Activated CD8-positive, alpha-beta memory T cell treated with anti-CD3 and anti-CD28 coated beads, Interleukin-2, amount 10 ng/mL, durations not matched to agents 7 days and 5 days (primary cell): Measurements from ENCODE around the gene HERPUD1. TPM values are rescaled to one million over a fixed set of nuclear protein-coding genes. Genes with fewer than 3 reads are reported as not detected.

Source experiments
- ATAC-seq: fragments of 150-1000 bp; cut with Tn5 transposase; one replicate; pipeline ENCODE4 v1.10.0; 2021; ENCODE audit warnings: moderate library complexity
- CTCF ChIA-PET: fragments of 350-600 bp; sonication (Branson Sonifier 250); formaldehyde crosslinking; loops from one replicate; lab custom pipeline; 2021; ENCODE audit warnings: antibody characterized with exemption; lab: Charles Lee
- DNase-seq: peaks from one replicate; pipeline ENCODE4 v3.0.0-alpha.2; 2020
- H3K27ac Mint-ChIP-seq: one replicate; pipeline ENCODE4 v1.8.0; 2021; ENCODE audit warnings: mild to moderate bottlenecking, mixed read lengths
- H3K27me3 Mint-ChIP-seq: one replicate; pipeline ENCODE4 v1.8.0; 2021; ENCODE audit warnings: mixed read lengths
- H3K36me3 Mint-ChIP-seq: one replicate; pipeline ENCODE4 v1.8.0; 2021; ENCODE audit warnings: mild to moderate bottlenecking, mixed read lengths
- H3K4me1 Mint-ChIP-seq: one replicate; pipeline ENCODE4 v1.8.0; 2021; ENCODE audit warnings: mixed read lengths
- H3K4me3 Mint-ChIP-seq: one replicate; pipeline ENCODE4 v1.8.0; 2021; ENCODE audit warnings: mild to moderate bottlenecking, moderate library complexity, mixed read lengths
- H3K9me3 Mint-ChIP-seq: one replicate; pipeline ENCODE4 v1.8.0; 2022; ENCODE audit warnings: low read depth, mixed read lengths
- total RNA-seq, 2 experiments: library from RNA; stranded (reverse); gene quantifications; one replicate each; pipeline ENCODE4 v1.2.3, GENCODE V29; 2021

Gene HERPUD1
- total RNA-seq, 2 experiments from 2014 or later, result 127 to 149 TPM

DNA sequence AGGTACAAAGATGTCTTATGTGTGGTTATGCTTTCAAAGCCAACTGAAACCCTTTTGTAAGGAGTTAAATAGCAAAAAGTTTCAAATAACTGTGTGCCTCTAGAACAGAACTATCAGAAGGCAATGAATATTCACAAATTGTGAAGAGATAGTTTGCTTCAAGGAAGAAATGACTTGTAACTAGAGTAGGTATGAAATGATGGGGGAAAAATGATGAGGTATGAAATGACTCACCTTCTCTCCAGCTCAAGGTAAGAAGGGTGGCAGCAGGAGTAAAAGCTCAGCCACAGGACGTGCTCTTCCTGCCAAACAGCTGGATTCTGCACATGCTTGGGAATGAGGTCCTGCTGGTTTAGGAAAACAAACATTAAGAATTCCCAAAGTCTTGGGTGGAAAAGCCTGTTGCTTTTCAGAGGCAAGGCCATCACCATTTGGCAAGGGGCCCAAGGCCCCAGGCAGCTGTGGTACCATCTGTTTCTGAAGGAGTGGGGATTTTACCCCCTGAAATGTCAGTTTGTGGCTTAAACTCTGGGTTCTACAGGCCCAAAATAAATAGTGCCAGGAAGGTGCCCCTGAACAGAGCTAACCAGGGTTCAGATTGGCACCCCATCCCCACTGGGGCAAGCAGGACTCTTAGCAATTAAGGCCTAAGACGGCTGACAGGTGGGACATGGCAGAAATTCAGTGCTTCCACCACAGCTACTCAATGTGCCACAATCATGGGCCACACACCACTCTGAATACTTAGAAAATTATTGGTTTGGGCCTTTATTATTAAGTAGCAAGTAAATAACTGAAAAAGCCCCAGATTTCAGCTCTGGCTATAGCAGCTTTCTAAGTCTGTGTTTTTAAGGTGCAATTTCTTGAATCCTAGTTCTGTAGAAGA is 13.3 kb downstream of the HERPUD1 start:
- DNase-seq (no peak), ATAC-seq (peak; percentile 68)
- Mint-ChIP-seq H3K27ac (peak overlapping the region; percentile 60), H3K36me3 (peaks cover 51% of the 10 kb centered on the region), H3K27me3 (no peaks in the 10 kb centered on the region), H3K4me3 (no peak overlapping the region), H3K9me3 (no peaks in the 10 kb centered on the region), H3K4me1 (peaks cover 57% of the 10 kb centered on the region)
- CTCF ChIA-PET, result interaction anchor here (0.9 to 7.4 kb wide), 3 partner anchors 20 to 85 kb away, joined by 3 to 36 read pairs (median 13); no protein-coding TSS in a partner anchor

DNA sequence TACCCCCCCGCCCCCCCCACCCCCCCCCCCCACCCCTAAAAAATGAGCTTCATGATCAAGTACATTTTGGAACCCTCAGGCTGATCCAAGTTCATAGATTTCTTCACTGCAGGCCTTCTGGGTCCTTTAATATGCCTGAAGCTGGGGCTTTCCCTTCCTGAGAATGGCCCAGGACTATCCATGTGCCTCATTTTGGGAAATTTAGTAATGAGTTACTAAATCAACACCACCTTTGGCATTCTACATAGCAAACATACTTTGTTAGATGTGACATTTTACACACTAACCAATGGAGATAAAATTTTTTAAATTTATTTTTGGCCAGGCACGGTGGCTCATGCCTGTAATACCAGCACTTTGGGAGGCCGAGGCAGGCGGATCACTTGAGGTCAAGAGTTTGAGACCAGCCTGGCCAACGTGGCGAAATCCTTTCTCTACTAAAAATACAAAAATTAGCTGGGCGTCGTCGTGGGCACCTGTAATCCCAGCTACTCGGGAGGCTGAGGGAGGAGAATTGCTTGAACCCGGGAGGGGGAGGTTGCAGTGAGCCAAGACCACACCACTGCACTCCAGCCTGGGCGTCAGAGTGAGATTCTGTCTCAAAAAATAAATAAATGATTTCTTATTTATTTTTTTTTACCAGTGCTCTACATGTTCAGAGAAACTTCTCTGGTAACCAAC is 14.0 kb downstream of the HERPUD1 start:
- H3K4me1 Mint-ChIP-seq, result peaks cover 59% of the 10 kb centered on the region
- no peak overlapping the region for H3K27ac Mint-ChIP-seq

GRCh38 chr16:56946767-56947603 is 15.0 kb downstream of the HERPUD1 start:
- Mint-ChIP-seq H3K36me3 (peaks cover 37% of the 10 kb centered on the region), H3K9me3 (no peaks in the 10 kb centered on the region), H3K27ac (no peak overlapping the region), H3K4me3 (no peak overlapping the region), H3K27me3 (no peaks in the 10 kb centered on the region), H3K4me1 (peaks cover 58% of the 10 kb centered on the region)
- ATAC-seq (no peak), DNase-seq (no peak)
- CTCF ChIA-PET, result interaction anchor here (1.0 to 7.4 kb wide), 6 partner anchors 19 to 154 kb away, joined by 3 to 36 read pairs (median 3); no protein-coding TSS in a partner anchor

More for the DNA sequence above, 14.0 kb downstream of the HERPUD1 start:
- peaks cover 44% of the 10 kb centered on the region for H3K36me3 Mint-ChIP-seq
- DNase-seq (no peak), ATAC-seq (no peak)
- H3K9me3 Mint-ChIP-seq, result no peaks in the 10 kb centered on the region
- no peak overlapping the region for H3K4me3 Mint-ChIP-seq
- CTCF ChIA-PET, result interaction anchor here (0.9 to 7.4 kb wide), 3 partner anchors 20 to 86 kb away, joined by 3 to 36 read pairs (median 13); no protein-coding TSS in a partner anchor
- H3K27me3 Mint-ChIP-seq, result no peaks in the 10 kb centered on the region

DNA sequence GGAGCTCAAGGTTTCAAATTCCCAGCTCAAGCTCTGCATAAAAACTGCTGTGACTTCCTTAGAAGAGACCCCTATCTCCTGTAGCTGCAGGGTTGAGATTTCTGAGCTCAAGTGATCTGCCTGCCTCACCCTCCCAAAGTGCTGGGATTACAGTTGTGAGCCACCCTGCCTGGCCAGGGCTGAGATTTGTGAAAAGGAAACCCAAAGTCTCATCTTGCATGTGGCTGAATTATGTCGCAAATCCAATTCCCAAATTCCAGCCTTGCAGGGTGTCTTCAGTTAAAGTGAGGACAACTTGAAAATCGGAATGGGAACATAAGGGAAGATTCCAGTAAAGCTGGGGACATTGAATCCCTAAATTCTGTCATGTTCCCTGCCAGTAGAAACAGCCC is 15.7 kb downstream of the HERPUD1 start:
- no peak overlapping the region for H3K4me3 Mint-ChIP-seq
- peaks cover 52% of the 10 kb centered on the region for H3K4me1 Mint-ChIP-seq
- peaks cover 33% of the 10 kb centered on the region for H3K36me3 Mint-ChIP-seq
- no peaks in the 10 kb centered on the region for H3K9me3 Mint-ChIP-seq
- H3K27ac Mint-ChIP-seq, result peak overlapping the region; percentile 6
- ATAC-seq (no peak), DNase-seq (no peak)
- CTCF ChIA-PET, result interaction anchor here (1.0 to 7.4 kb wide), 5 partner anchors 18 to 154 kb away, joined by 3 to 36 read pairs (median 3); no protein-coding TSS in a partner anchor
- H3K27me3 Mint-ChIP-seq, result no peaks in the 10 kb centered on the region

DNA sequence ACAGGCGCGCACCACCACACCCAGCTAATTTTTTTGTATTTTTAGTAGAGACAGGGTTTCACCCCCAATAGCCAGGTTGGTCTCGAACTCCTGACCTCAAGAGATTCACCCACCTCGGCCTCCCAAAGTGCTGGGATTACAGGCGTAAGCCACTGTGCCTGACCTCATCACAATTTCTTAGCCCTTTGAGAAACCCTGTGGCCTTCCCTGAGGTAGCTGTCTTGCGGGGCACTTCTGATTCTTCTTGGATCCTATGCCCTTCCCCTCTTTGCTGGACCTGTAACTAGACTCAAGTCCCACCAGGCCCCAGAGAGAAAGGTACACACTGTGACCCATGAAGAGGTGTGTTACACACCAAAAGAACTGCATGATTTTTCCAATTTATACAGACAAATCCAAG is 16.3 kb downstream of the HERPUD1 start:
- H3K27me3 Mint-ChIP-seq, result no peaks in the 10 kb centered on the region
- H3K4me1 Mint-ChIP-seq, result peaks cover 45% of the 10 kb centered on the region
- peaks cover 27% of the 10 kb centered on the region for H3K36me3 Mint-ChIP-seq
- no peak for ATAC-seq
- CTCF ChIA-PET, result interaction anchor here (1.1 to 1.5 kb wide), 2 partner anchors 94 to 155 kb away, joined by 3 read pairs; no protein-coding TSS in a partner anchor
- no peak for DNase-seq
- no peak overlapping the region for H3K27ac Mint-ChIP-seq
- no peak overlapping the region for H3K4me3 Mint-ChIP-seq
- no peaks in the 10 kb centered on the region for H3K9me3 Mint-ChIP-seq

DNA sequence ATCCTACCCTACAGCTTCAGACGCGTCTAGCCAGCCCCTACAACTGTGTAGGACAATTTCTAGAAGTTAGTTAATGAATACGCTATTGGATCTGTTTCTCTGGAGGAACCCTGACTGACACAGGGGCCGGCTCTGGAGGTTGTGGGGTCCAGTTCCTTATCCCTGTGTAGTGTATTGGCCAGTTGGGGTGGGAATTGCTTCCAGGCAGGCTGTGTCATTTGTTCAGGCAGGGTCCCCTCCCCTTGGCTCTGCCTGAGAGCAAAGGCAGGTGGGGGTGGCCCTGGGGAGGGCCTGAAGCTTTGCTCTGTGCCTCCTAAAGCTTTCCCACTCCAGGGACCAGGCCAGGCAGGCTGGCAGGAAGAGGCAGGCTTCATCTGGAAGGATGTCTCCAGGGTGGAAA is 18.1 kb downstream of the HERPUD1 start:
- ATAC-seq, result no peak
- DNase-seq, result no peak
- CTCF ChIA-PET, result interaction anchor here (0.9 to 6.9 kb wide), 12 partner anchors 9 to 248 kb away, joined by 3 to 82 read pairs (median 4); partner anchors contain the start of genes HERPUD1 and SLC12A3
- Mint-ChIP-seq H3K36me3 (peaks cover 9% of the 10 kb centered on the region), H3K4me1 (peaks cover 28% of the 10 kb centered on the region), H3K4me3 (no peak overlapping the region), H3K27me3 (no peaks in the 10 kb centered on the region), H3K9me3 (no peaks in the 10 kb centered on the region), H3K27ac (peak overlapping the region; percentile 21)

GRCh38 chr16:56950455-56950854 is 18.5 kb downstream of the HERPUD1 start:
- peaks cover 24% of the 10 kb centered on the region for H3K4me1 Mint-ChIP-seq
- peak overlapping the region; percentile 51 for H3K27ac Mint-ChIP-seq
- no peaks in the 10 kb centered on the region for H3K9me3 Mint-ChIP-seq
- peaks cover 8% of the 10 kb centered on the region for H3K36me3 Mint-ChIP-seq
- DNase-seq (no peak), ATAC-seq (no peak)
- CTCF ChIA-PET, result interaction anchor here (0.8 to 6.9 kb wide), 18 partner anchors 9 to 248 kb away, joined by 3 to 82 read pairs (median 4); partner anchors contain the start of genes HERPUD1 and SLC12A3
- H3K4me3 Mint-ChIP-seq, result no peak overlapping the region
- H3K27me3 Mint-ChIP-seq, result peaks cover 3% of the 10 kb centered on the region

GRCh38 chr16:56950881-56951771 is 19.2 kb downstream of the HERPUD1 start:
- DNase-seq, result peak; percentile 79
- H3K27me3 Mint-ChIP-seq, result peaks cover 3% of the 10 kb centered on the region
- H3K4me1 Mint-ChIP-seq, result peaks cover 24% of the 10 kb centered on the region
- no peak overlapping the region for H3K4me3 Mint-ChIP-seq
- no peaks in the 10 kb centered on the region for H3K9me3 Mint-ChIP-seq
- CTCF ChIA-PET, result interaction anchor here (0.7 to 6.9 kb wide), 27 partner anchors 10 to 249 kb away, joined by 3 to 82 read pairs (median 4); partner anchors contain the start of genes HERPUD1 and SLC12A3
- peaks cover 6% of the 10 kb centered on the region for H3K36me3 Mint-ChIP-seq
- H3K27ac Mint-ChIP-seq, result peak overlapping the region; percentile 51
- peak; percentile 89 for ATAC-seq

- DNase-seq (no peak), ATAC-seq (no peak)
- CTCF ChIA-PET, result interaction anchor here (1.2 to 6.9 kb wide), 5 partner anchors 8 to 161 kb away, joined by 6 to 82 read pairs (median 26); partner anchors contain the start of genes CETP and SLC12A3
- H3K4me1 Mint-ChIP-seq, result peaks cover 19% of the 10 kb centered on the region
- H3K9me3 Mint-ChIP-seq, result no peaks in the 10 kb centered on the region
- H3K4me3 Mint-ChIP-seq, result no peak overlapping the region
- H3K36me3 Mint-ChIP-seq, result no peaks in the 10 kb centered on the region
- no peak overlapping the region for H3K27ac Mint-ChIP-seq
- peaks cover 3% of the 10 kb centered on the region for H3K27me3 Mint-ChIP-seq
Measured at GRCh38 chr16:56953006-56953405, 21.1 kb downstream of the HERPUD1 start.

DNA sequence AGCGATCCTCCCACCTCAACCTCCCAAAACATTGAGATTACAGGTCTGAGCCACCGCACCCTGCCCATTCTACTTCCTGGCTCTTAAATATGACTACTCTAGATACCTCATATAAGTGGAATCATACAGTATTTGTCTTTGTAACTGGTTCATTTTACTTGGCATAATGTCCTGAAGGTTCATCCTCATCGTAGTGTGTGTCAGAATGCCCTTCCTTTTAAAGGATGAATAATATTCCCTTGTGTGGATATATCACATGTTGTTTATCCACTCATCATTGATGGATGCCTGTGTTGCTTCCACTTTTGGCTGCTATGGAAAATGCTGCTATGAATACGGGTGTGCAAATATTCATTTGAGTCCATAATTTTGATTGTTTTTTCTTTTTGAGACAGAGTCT is 24.1 kb downstream of the HERPUD1 start:
- no peak overlapping the region for H3K27ac Mint-ChIP-seq
- H3K9me3 Mint-ChIP-seq, result no peaks in the 10 kb centered on the region
- ATAC-seq, result no peak
- peaks cover 6% of the 10 kb centered on the region for H3K27me3 Mint-ChIP-seq
- CTCF ChIA-PET, result interaction anchor here (6.9 kb wide), 1 partner anchor 8 kb away, joined by 56 read pairs; no protein-coding TSS in a partner anchor
- no peak overlapping the region for H3K4me3 Mint-ChIP-seq
- no peaks in the 10 kb centered on the region for H3K36me3 Mint-ChIP-seq
- peaks cover 5% of the 10 kb centered on the region for H3K4me1 Mint-ChIP-seq
- no peak for DNase-seq

DNA sequence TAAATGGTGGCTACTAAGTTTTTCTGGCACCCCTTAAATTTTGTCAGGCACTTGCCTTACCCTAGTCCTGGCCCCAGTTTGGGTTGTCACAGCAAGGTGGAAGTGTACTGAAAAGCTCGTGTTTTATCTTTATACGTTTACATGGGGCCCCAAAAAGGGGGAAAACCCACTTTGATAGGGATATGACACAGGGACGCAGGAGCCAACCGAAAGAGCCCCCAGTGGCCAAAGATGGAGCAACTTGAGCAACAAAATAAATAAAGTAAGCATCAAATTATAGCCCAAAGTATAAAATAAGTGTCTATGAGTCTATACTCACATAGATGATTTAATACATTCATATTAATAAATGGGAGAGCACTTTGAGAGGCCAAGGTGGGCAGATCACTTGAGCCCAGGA is 24.8 kb downstream of the HERPUD1 start:
- CTCF ChIA-PET, result no interaction called here
- Mint-ChIP-seq H3K4me1 (no peaks in the 10 kb centered on the region), H3K4me3 (no peak overlapping the region), H3K9me3 (no peaks in the 10 kb centered on the region), H3K36me3 (no peaks in the 10 kb centered on the region), H3K27ac (no peak overlapping the region), H3K27me3 (peaks cover 6% of the 10 kb centered on the region)
- DNase-seq (no peak), ATAC-seq (no peak)
